ENCODE data around the gene KRT73. TPM values are rescaled to one million over a fixed set of nuclear protein-coding genes. Genes with fewer than 3 reads are reported as not detected.

KRT73 gene
- total RNA-seq, 1 donor from 2014 or later: not detected

DNA sequence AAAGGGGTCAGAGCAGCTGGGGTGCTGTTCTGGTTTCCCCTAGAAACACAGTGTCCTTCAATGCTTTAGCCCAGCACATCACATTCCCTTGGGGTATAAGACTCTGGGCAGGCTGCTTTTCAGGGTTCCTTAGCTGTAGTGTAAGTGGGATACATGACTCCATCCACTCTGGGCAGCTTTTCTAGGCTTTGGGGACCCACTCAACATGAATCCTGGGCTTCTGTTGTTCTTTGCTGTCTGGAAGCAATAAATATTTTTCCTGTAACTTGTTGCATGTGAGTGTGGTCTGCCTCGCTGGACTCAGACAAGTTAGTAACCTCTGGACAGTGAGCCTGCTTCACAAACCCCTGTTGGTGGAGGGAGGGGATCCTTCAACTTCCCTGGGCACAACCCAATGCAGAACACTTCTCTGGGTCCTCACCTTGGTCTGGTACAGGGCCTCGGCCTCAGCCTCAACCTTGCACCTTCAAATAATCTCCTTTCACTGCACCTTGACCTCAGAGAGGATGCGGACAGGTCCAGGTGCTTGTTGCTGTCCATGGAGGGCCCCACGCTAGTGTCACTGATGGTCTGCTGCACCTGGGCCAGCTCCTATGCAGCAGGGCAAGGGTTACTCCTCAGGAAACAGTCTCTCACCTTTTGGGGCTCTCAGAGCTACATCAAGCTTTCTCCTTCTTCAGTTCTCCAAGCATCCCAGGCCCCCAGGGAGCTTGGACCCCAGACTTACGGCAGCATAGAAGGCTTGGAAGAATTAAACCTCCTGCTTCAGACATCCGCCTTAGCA lies 13.5 kb upstream of the KRT73 start:
- DNase-seq (ENCODE audit: low read depth): no peak
- TF ChIP-seq, protein P1, sequence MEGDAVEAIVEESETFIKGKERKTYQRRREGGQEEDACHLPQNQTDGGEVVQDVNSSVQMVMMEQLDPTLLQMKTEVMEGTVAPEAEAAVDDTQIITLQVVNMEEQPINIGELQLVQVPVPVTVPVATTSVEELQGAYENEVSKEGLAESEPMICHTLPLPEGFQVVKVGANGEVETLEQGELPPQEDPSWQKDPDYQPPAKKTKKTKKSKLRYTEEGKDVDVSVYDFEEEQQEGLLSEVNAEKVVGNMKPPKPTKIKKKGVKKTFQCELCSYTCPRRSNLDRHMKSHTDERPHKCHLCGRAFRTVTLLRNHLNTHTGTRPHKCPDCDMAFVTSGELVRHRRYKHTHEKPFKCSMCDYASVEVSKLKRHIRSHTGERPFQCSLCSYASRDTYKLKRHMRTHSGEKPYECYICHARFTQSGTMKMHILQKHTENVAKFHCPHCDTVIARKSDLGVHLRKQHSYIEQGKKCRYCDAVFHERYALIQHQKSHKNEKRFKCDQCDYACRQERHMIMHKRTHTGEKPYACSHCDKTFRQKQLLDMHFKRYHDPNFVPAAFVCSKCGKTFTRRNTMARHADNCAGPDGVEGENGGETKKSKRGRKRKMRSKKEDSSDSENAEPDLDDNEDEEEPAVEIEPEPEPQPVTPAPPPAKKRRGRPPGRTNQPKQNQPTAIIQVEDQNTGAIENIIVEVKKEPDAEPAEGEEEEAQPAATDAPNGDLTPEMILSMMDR (conservative IDR thresholded peaks at IDR 0.05; ENCODE audit: low read depth, low read length): no peak
- H3K4me3 ChIP-seq (ENCODE audit: low read depth, low read length): no peak overlapping the region

DNA sequence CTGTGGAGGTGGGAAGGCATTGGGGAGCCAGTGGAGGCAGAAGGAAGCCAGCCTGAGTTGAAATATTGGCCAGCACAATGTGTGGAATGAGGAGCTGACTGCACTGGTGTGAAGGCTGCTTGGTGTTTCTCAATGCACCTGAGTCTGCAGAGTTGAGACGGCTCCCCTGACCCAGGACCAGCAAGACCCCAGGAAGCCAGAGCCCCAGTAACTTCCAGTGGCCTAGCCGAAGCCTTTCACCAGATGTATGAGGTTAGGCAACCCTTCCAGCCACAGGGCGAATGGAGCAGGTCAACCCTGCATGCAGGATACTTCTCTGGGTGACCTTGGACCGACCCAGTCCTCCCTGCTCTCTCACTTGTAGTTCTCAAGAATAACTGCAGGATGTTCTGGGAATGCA lies 12.9 kb upstream of the KRT73 start:
- DNase-seq (ENCODE audit: low read depth): no peak
- TF ChIP-seq, protein P1 (conservative IDR thresholded peaks at IDR 0.05; ENCODE audit: low read depth, low read length): no peak
- no peak overlapping the region for H3K4me3 ChIP-seq (ENCODE audit: low read depth, low read length)

DNA sequence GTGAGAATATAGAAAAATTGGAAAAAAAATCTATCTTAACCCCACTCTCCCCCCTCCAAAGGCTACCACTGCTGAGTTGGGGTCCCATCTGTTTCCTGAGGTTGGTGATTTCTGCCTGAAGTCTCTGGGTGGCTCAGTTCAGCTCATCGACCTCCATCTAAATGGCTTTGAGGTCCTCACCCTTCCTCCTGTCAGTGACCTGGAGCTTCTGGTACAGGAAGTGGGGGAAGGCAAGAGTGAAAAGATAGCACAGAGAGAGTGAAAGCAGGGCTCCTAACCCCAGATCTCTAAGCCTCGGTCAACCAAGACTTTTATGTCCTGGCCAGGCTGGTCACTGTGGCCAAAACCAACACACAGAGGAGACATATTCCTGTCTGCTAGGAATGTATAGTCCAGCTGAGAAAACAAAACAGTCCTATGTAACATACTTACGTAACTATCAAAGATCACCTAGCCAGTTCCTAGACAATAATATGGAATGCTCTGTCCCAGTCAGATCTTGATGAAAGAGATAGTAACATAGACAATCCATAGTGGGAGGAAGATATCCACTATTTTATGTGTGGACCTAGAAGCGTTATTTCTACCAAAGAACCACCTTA lies 12.3 kb upstream of the KRT73 start:
- no peak overlapping the region for H3K4me3 ChIP-seq (ENCODE audit: low read depth, low read length)
- DNase-seq (ENCODE audit: low read depth): no peak
- TF ChIP-seq, protein P1 (conservative IDR thresholded peaks at IDR 0.05; ENCODE audit: low read depth, low read length): no peak

DNA sequence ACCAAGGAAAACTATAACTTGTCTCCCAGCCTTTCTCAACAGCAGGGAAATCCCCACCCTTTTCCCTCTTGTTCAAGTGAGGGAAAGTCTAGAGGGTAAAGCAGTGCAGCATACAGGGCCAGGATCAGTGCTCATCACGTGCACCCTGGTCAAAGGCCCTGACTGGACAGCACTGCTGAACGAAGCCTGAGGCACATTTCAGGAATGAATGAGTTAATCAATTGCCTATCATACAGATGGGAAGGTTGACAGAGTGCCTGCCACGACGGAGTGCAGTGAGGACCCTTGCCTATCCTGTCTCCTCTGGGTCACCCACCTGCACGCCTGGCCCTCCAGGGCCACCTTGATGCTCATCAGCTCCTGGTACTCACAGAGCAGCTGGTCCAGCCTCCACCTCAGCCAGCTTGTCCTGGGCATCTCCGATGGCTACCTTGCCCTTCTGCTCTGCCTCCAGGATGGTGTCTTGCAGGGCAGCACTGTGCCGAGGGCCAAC lies 11.7 kb upstream of the KRT73 start:
- H3K4me3 ChIP-seq (ENCODE audit: low read depth, low read length): no peak overlapping the region
- TF ChIP-seq, protein P1 (conservative IDR thresholded peaks at IDR 0.05; ENCODE audit: low read depth, low read length): no peak
- DNase-seq (ENCODE audit: low read depth): no peak

DNA sequence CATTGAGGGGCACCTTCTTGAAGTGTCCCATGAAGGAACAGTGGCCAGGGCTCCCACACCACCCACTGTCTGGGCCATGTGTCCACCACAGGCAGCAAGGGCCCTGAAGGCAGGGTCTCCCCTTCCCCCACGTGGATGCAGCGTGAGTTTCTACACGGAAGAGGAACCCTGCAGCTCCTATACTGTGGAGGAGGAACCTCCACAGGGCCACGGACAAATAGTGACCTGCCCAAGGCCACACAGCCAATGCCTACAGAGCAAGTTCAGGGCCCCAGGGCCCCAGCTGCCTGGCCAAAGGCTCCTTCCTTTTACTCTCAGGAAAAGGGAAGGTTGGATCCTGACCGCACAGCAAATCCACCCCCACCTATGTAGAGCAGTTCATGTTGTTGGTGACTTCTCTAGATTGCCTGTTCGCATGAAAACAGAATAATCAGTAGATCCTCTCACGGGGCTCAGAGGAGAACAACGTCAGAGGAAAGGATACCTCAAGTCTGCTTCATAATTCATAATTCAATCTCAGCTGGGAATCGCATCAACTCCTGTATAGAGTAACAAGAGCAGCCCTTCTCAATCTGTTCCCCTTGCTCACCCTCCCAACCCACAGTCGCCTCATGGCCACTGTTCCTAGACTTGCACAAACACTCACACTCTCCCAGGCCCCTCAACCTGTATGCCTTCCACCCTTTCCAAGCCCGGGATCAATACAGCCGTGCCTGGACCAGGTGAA lies 11.1 kb upstream of the KRT73 start:
- no peak for DNase-seq (ENCODE audit: low read depth)
- TF ChIP-seq, protein P1 (conservative IDR thresholded peaks at IDR 0.05; ENCODE audit: low read depth, low read length): no peak
- H3K4me3 ChIP-seq (ENCODE audit: low read depth, low read length): no peak overlapping the region

DNA sequence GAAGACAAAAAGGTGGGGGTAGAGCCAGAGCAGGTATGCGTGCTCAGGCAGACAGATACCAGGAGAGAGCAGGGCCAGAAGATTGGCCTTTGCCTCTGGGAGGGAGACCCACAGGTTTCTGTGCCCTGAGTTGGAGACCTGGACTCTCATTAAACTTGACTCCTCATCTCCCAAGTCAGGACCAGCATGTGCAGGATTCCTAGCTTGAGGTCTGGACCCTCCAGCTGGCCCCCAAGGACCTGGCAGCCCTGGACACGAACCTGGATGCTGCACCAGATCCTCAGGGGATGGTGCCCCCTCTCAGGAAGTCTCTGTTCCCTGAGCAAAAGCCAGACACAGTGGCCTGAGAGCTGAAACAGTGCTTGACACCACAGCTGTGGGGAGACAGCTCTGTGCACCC lies 10.5 kb upstream of the KRT73 start:
- no peak overlapping the region for H3K4me3 ChIP-seq (ENCODE audit: low read depth, low read length)
- TF ChIP-seq, protein P1 (conservative IDR thresholded peaks at IDR 0.05; ENCODE audit: low read depth, low read length): no peak
- no peak for DNase-seq (ENCODE audit: low read depth)

All from epithelial cell of proximal tubule (primary cell).